GM12801 (cell line): ENCODE data around the gene CARS2.

ENCODE experiments used
- CTCF ChIP-seq: IDR thresholded peaks from one replicate; pipeline ENCODE4 v1.5.1; 2011; ENCODE audit warnings: control low read depth; ENCODE audit not compliant: insufficient read length; ENCODE audit errors: extremely low read depth

CARS2 gene

GRCh38 chr13:110661256-110661655, 44.7 kb downstream of the CARS2 start:
- TF ChIP-seq CTCF, result no peak

GRCh38 chr13:110657196-110657595, 48.7 kb downstream of the CARS2 start:
- no peak for TF ChIP-seq CTCF

GRCh38 chr13:110653851-110654250, 52.1 kb downstream of the CARS2 start:
- TF ChIP-seq CTCF, result no peak

GRCh38 chr13:110653271-110653670, 52.6 kb downstream of the CARS2 start:
- no peak for TF ChIP-seq CTCF

- no peak for TF ChIP-seq CTCF
Measured at GRCh38 chr13:110652764-110653163, 53.2 kb downstream of the CARS2 start.

- no peak for TF ChIP-seq CTCF
Measured at GRCh38 chr13:110652231-110652730, 53.6 kb downstream of the CARS2 start.

- TF ChIP-seq CTCF, result no peak
Measured at GRCh38 chr13:110651726-110652230, 54.1 kb downstream of the CARS2 start.
